Measurements from ENCODE around the gene TNS3. TPM values are rescaled to one million over a fixed set of nuclear protein-coding genes. Genes with fewer than 3 reads are reported as not detected.

TNS3 gene
- total and polyA plus RNA-seq, 3 experiments from 2014 or later = 1.4 to 1.5 TPM; not detected in 1

DNA sequence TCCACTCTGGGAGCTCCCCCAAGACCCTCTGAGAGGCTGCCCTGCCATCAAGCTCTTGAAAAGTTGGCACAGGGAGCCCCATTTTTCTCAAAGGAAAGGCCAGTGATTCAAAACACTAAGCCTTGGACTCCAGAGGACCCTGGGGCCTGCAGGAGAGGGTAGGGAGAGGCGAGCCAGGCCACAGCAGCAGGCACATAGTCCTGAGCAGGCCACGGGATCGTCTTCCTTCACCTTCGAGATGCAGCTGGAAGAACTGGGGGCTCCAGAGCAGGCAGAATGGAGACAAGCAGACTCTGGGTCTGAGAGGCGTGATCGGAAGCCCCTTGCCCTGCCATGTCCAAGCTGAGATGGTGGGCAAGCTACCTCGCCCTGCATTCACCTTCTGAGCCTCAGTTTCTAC lies 13.9 kb downstream of the TNS3 start:
- H3K9me3 ChIP-seq (ENCODE audit: low read length) = no peaks in the 10 kb centered on the region
- H3K27me3 Mint-ChIP-seq = peaks cover 0 to 2% of the 10 kb centered on the region in 2 donors
- no peak overlapping the region for H3K4me3 Mint-ChIP-seq
- no peak overlapping the region for H3K27ac Mint-ChIP-seq
- DNase-seq = no peak
- ChIA-PET POLR2A (no interaction called here), CTCF (no interaction called here)
- H3K36me3 ChIP-seq (ENCODE audit: insufficient read depth, low read length) = no peaks in the 10 kb centered on the region
- H3K27me3 ChIP-seq (ENCODE audit: insufficient read depth, low read length, poor library complexity, severe bottlenecking) = no peaks in the 10 kb centered on the region
- no peak overlapping the region for H3K4me3 ChIP-seq (ENCODE audit: low read length)
- no peak overlapping the region for H3K27ac ChIP-seq (ENCODE audit: low read depth, low read length)
- no peaks in the 10 kb centered on the region for H3K4me1 ChIP-seq (ENCODE audit: insufficient read depth, low read length)
- no peaks in the 10 kb centered on the region for H3K36me3 Mint-ChIP-seq
- H3K9me3 Mint-ChIP-seq = peaks cover 0 to 7% (median 3%) of the 10 kb centered on the region in 5 donors
- H3K4me1 Mint-ChIP-seq = no peaks in the 10 kb centered on the region

DNA sequence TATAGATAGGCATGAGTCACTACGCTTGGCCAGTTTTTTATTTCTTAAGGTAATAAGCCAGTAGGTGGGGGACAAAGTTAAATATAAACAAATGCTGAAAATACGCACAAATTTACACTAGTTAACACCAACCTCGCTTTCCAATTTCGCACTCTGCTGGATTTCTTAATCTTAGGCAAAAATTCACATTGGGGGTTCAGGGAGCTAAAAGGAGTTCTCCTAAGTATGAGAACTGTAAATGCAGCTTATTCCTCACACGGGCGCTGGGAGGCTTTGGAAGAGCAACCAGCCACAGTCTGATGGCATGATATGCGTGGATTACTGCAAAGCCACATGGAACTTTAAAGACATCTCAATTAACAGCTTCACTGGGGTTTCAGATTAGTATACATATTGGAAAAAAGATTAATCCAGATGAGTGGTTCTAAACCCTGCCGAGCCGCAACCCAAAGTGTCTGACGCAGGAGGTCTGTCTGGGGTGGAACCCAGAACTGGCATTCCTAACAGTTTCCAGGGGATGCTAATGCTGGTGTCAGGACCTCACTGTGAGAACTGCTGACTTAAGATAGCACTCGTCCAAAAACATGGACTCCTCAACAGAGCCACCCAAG lies 16.2 kb downstream of the TNS3 start:
- H3K27ac Mint-ChIP-seq = no peak overlapping the region
- no peaks in the 10 kb centered on the region for H3K9me3 ChIP-seq (ENCODE audit: low read length)
- peaks cover 0 to 4% (median 3%) of the 10 kb centered on the region in 5 donors for H3K9me3 Mint-ChIP-seq
- H3K4me3 Mint-ChIP-seq = no peak overlapping the region
- no peak for DNase-seq
- POLR2A ChIA-PET = no interaction called here
- no peaks in the 10 kb centered on the region for H3K36me3 ChIP-seq (ENCODE audit: insufficient read depth, low read length)
- H3K36me3 Mint-ChIP-seq = no peaks in the 10 kb centered on the region
- no peak overlapping the region for H3K4me3 ChIP-seq (ENCODE audit: low read length)
- H3K27ac ChIP-seq (ENCODE audit: low read depth, low read length) = no peak overlapping the region
- H3K27me3 Mint-ChIP-seq = peaks cover 0 to 2% of the 10 kb centered on the region in 2 donors
- CTCF ChIA-PET = no interaction called here
- H3K4me1 Mint-ChIP-seq = no peaks in the 10 kb centered on the region
- no peaks in the 10 kb centered on the region for H3K27me3 ChIP-seq (ENCODE audit: insufficient read depth, low read length, poor library complexity, severe bottlenecking)
- H3K4me1 ChIP-seq (ENCODE audit: insufficient read depth, low read length) = no peaks in the 10 kb centered on the region

- Histone ChIP-seq H3K27ac (ENCODE audit: low read depth, low read length) (no peak overlapping the region), H3K9me3 (ENCODE audit: low read length) (no peaks in the 10 kb centered on the region), H3K4me3 (ENCODE audit: low read length) (no peak overlapping the region), H3K4me1 (ENCODE audit: insufficient read depth, low read length) (no peaks in the 10 kb centered on the region), H3K36me3 (ENCODE audit: insufficient read depth, low read length) (no peaks in the 10 kb centered on the region), H3K27me3 (ENCODE audit: insufficient read depth, low read length, poor library complexity, severe bottlenecking) (no peaks in the 10 kb centered on the region)
- peaks cover 0 to 2% of the 10 kb centered on the region in 2 donors for H3K27me3 Mint-ChIP-seq
- POLR2A ChIA-PET = no interaction called here
- H3K36me3 Mint-ChIP-seq = no peaks in the 10 kb centered on the region
- CTCF ChIA-PET = no interaction called here
- H3K4me1 Mint-ChIP-seq = no peaks in the 10 kb centered on the region
- H3K9me3 Mint-ChIP-seq = peaks cover 0 to 7% (median 3%) of the 10 kb centered on the region in 5 donors
- no peak overlapping the region for H3K4me3 Mint-ChIP-seq
- DNase-seq = no peak
- no peak overlapping the region for H3K27ac Mint-ChIP-seq
These were observed 18.4 kb downstream of the TNS3 start for GRCh38 chr7:47563521-47563920.

GRCh38 chr7:47561715-47562446 lies 20.0 kb downstream of the TNS3 start:
- H3K27me3 ChIP-seq (ENCODE audit: insufficient read depth, low read length, poor library complexity, severe bottlenecking) = no peaks in the 10 kb centered on the region
- H3K4me3 ChIP-seq (ENCODE audit: low read length) = no peak overlapping the region
- H3K27ac ChIP-seq (ENCODE audit: low read depth, low read length) = no peak overlapping the region
- Mint-ChIP-seq H3K4me1 (no peaks in the 10 kb centered on the region), H3K36me3 (no peaks in the 10 kb centered on the region), H3K9me3 (peaks cover 0 to 9% (median 3%) of the 10 kb centered on the region in 5 donors), H3K27me3 (peaks cover 0 to 2% of the 10 kb centered on the region in 2 donors), H3K27ac (peak overlapping the region in 1 of 8 donors; percentile 32), H3K4me3 (no peak overlapping the region)
- POLR2A ChIA-PET = no interaction called here
- no peaks in the 10 kb centered on the region for H3K4me1 ChIP-seq (ENCODE audit: insufficient read depth, low read length)
- H3K9me3 ChIP-seq (ENCODE audit: low read length) = no peaks in the 10 kb centered on the region
- no peaks in the 10 kb centered on the region for H3K36me3 ChIP-seq (ENCODE audit: insufficient read depth, low read length)
- CTCF ChIA-PET = no interaction called here
- no peak for DNase-seq

GRCh38 chr7:47559306-47560220 lies 22.3 kb downstream of the TNS3 start:
- H3K36me3 Mint-ChIP-seq = no peaks in the 10 kb centered on the region
- Histone ChIP-seq H3K4me3 (ENCODE audit: low read length) (no peak overlapping the region), H3K27ac (ENCODE audit: low read depth, low read length) (no peak overlapping the region), H3K4me1 (ENCODE audit: insufficient read depth, low read length) (no peaks in the 10 kb centered on the region), H3K27me3 (ENCODE audit: insufficient read depth, low read length, poor library complexity, severe bottlenecking) (no peaks in the 10 kb centered on the region), H3K36me3 (ENCODE audit: insufficient read depth, low read length) (no peaks in the 10 kb centered on the region), H3K9me3 (ENCODE audit: low read length) (no peaks in the 10 kb centered on the region)
- no peak for DNase-seq
- H3K9me3 Mint-ChIP-seq = peaks cover 0 to 5% (median 0%) of the 10 kb centered on the region in 5 donors
- ChIA-PET POLR2A (no interaction called here), CTCF (no interaction called here)
- H3K4me3 Mint-ChIP-seq = no peak overlapping the region
- H3K4me1 Mint-ChIP-seq = no peaks in the 10 kb centered on the region
- no peak overlapping the region for H3K27ac Mint-ChIP-seq
- H3K27me3 Mint-ChIP-seq = no peaks in the 10 kb centered on the region

GRCh38 chr7:47557694-47558670 lies 23.9 kb downstream of the TNS3 start:
- H3K9me3 ChIP-seq (ENCODE audit: low read length) = no peaks in the 10 kb centered on the region
- POLR2A ChIA-PET = no interaction called here
- H3K4me1 ChIP-seq (ENCODE audit: insufficient read depth, low read length) = no peaks in the 10 kb centered on the region
- H3K27ac ChIP-seq (ENCODE audit: low read depth, low read length) = no peak overlapping the region
- H3K4me3 ChIP-seq (ENCODE audit: low read length) = no peak overlapping the region
- Mint-ChIP-seq H3K27ac (no peak overlapping the region), H3K9me3 (peaks cover 0 to 5% (median 0%) of the 10 kb centered on the region in 5 donors), H3K4me3 (no peak overlapping the region), H3K36me3 (no peaks in the 10 kb centered on the region), H3K27me3 (no peaks in the 10 kb centered on the region), H3K4me1 (no peaks in the 10 kb centered on the region)
- no peak for DNase-seq
- no peaks in the 10 kb centered on the region for H3K27me3 ChIP-seq (ENCODE audit: insufficient read depth, low read length, poor library complexity, severe bottlenecking)
- CTCF ChIA-PET = no interaction called here
- H3K36me3 ChIP-seq (ENCODE audit: insufficient read depth, low read length) = no peaks in the 10 kb centered on the region

- no peaks in the 10 kb centered on the region for H3K36me3 ChIP-seq (ENCODE audit: insufficient read depth, low read length)
- Mint-ChIP-seq H3K9me3 (peaks cover 0 to 5% (median 0%) of the 10 kb centered on the region in 5 donors), H3K27me3 (no peaks in the 10 kb centered on the region), H3K4me3 (no peak overlapping the region), H3K36me3 (no peaks in the 10 kb centered on the region), H3K4me1 (no peaks in the 10 kb centered on the region), H3K27ac (no peak overlapping the region)
- no peaks in the 10 kb centered on the region for H3K27me3 ChIP-seq (ENCODE audit: insufficient read depth, low read length, poor library complexity, severe bottlenecking)
- ChIA-PET CTCF (no interaction called here), POLR2A (no interaction called here)
- H3K9me3 ChIP-seq (ENCODE audit: low read length) = no peaks in the 10 kb centered on the region
- no peak overlapping the region for H3K4me3 ChIP-seq (ENCODE audit: low read length)
- no peaks in the 10 kb centered on the region for H3K4me1 ChIP-seq (ENCODE audit: insufficient read depth, low read length)
- DNase-seq = no peak
- H3K27ac ChIP-seq (ENCODE audit: low read depth, low read length) = no peak overlapping the region
These were observed 24.6 kb downstream of the TNS3 start for GRCh38 chr7:47557317-47557693.

Measured in CD8-positive, alpha-beta memory T cell (primary cell).